Spinal cord (tissue), 10 donors: ENCODE measurements around the gene TRIB2. TPM values are rescaled to one million over a fixed set of nuclear protein-coding genes. Genes with fewer than 3 reads are reported as not detected.

Experiments
- DNase-seq, 6 donors: peaks; one replicate each; pipeline versions ENCODE4 v3.0.0 to v3.0.0-alpha.2; 2013 to 2015; ENCODE audit warnings: low spot score in 6 of 6, low read depth in 4 of 6
- H3K27ac ChIP-seq: one replicate; pipeline ENCODE4 v1.5.1; 2013; ENCODE audit warnings: low read depth, low read length, control low read depth
- H3K27me3 ChIP-seq: one replicate; pipeline ENCODE4 v1.6.1; 2013; ENCODE audit warnings: low read length; ENCODE audit not compliant: control insufficient read depth, insufficient read depth
- H3K36me3 ChIP-seq: one replicate; pipeline ENCODE4 v1.6.1; 2013; ENCODE audit warnings: low read length; ENCODE audit not compliant: control insufficient read depth, insufficient read depth
- H3K4me1 ChIP-seq: one replicate; pipeline ENCODE4 v1.6.1; 2013; ENCODE audit warnings: low read length; ENCODE audit not compliant: control insufficient read depth, insufficient read depth
- H3K4me3 ChIP-seq: one replicate; pipeline ENCODE4 v1.5.1; 2013; ENCODE audit warnings: low read depth, low read length, control low read depth
- H3K9me3 ChIP-seq: one replicate; pipeline ENCODE4 v1.6.1; 2013; ENCODE audit warnings: low read length; ENCODE audit not compliant: control insufficient read depth, insufficient read depth
- WGBS: methylation state at CpG from one replicate; pipeline ENCODE4 v1.1.5; 2013; ENCODE audit warnings: missing lambda C conversion rate; ENCODE audit not compliant: insufficient coverage; 5-methylcytosine and 5-hydroxymethylcytosine counted together
- polyA plus RNA-seq, 2 donors: library from polyadenylated mRNA; unstranded; fragments of 120-200 nt; gene quantifications; one replicate each; pipeline ENCODE4 v1.2.1, GENCODE V29; 2013; ENCODE audit not compliant: insufficient read length in 2 of 2
- total RNA-seq, 2 donors: library from RNA; depleted of rRNA in 1 of 2; stranded (reverse); fragments of 120-200 nt in 1 of 2; fragments of >200 nt in 1 of 2; gene quantifications; one replicate each; pipeline versions ENCODE4 v1.2.3 to v1.2.4, GENCODE V29; 2013 to 2014
- donor health status: healthy.

TRIB2 gene
- total and polyA plus RNA-seq, 4 donors: 157 to 211 (median 189) TPM

- Histone ChIP-seq H3K9me3 (no peaks in the 10 kb centered on the region), H3K27ac (no peak overlapping the region), H3K4me3 (no peak overlapping the region), H3K36me3 (no peaks in the 10 kb centered on the region), H3K4me1 (peaks cover 4% of the 10 kb centered on the region), H3K27me3 (no peaks in the 10 kb centered on the region)
- 63% methylated on average over 1 of the region's 3 CpGs for WGBS
- DNase-seq: peak in 1 of 6 donors; percentile 38
Observed at GRCh38 chr2:12767996-12768624, 51.4 kb downstream of the TRIB2 start.

- H3K36me3 ChIP-seq: no peaks in the 10 kb centered on the region
- DNase-seq: peak in 1 of 6 donors; percentile 34
- H3K9me3 ChIP-seq: no peaks in the 10 kb centered on the region
- H3K27ac ChIP-seq: no peak overlapping the region
- no peak overlapping the region for H3K4me3 ChIP-seq
- no peaks in the 10 kb centered on the region for H3K27me3 ChIP-seq
- peaks cover 4% of the 10 kb centered on the region for H3K4me1 ChIP-seq
- WGBS: 71% methylated on average over 9 of the region's 9 CpGs
Observed at GRCh38 chr2:12769492-12770105, 52.9 kb downstream of the TRIB2 start.

GRCh38 chr2:12770300-12770968, 53.7 kb downstream of the TRIB2 start:
- no peaks in the 10 kb centered on the region for H3K9me3 ChIP-seq
- no peaks in the 10 kb centered on the region for H3K36me3 ChIP-seq
- H3K4me1 ChIP-seq: peaks cover 4% of the 10 kb centered on the region
- no peak overlapping the region for H3K27ac ChIP-seq
- H3K27me3 ChIP-seq: no peaks in the 10 kb centered on the region
- peak in 2 of 6 donors; percentile 17 to 41 for DNase-seq
- 63% methylated on average over 1 of the region's 8 CpGs for WGBS
- H3K4me3 ChIP-seq: no peak overlapping the region

GRCh38 chr2:12771154-12771553, 54.4 kb downstream of the TRIB2 start:
- H3K27me3 ChIP-seq: no peaks in the 10 kb centered on the region
- no peaks in the 10 kb centered on the region for H3K36me3 ChIP-seq
- H3K4me3 ChIP-seq: no peak overlapping the region
- WGBS: no CpG with 5 or more reads among the region's 3 CpGs
- no peak for DNase-seq
- H3K9me3 ChIP-seq: no peaks in the 10 kb centered on the region
- no peak overlapping the region for H3K27ac ChIP-seq
- peaks cover 4% of the 10 kb centered on the region for H3K4me1 ChIP-seq

GRCh38 chr2:12773586-12774394, 57.1 kb downstream of the TRIB2 start:
- H3K4me1 ChIP-seq: no peaks in the 10 kb centered on the region
- no peaks in the 10 kb centered on the region for H3K27me3 ChIP-seq
- H3K4me3 ChIP-seq: no peak overlapping the region
- peak in 1 of 6 donors; percentile 9 for DNase-seq
- no peak overlapping the region for H3K27ac ChIP-seq
- no peaks in the 10 kb centered on the region for H3K9me3 ChIP-seq
- H3K36me3 ChIP-seq: no peaks in the 10 kb centered on the region
- WGBS: 10% methylated on average over 2 of the region's 3 CpGs

- H3K4me1 ChIP-seq: no peaks in the 10 kb centered on the region
- H3K4me3 ChIP-seq: no peak overlapping the region
- peak in 2 of 6 donors; percentile 13 to 71 for DNase-seq
- no peaks in the 10 kb centered on the region for H3K27me3 ChIP-seq
- WGBS: no CpG with 5 or more reads among the region's 1 CpG
- H3K36me3 ChIP-seq: no peaks in the 10 kb centered on the region
- H3K9me3 ChIP-seq: no peaks in the 10 kb centered on the region
- H3K27ac ChIP-seq: no peak overlapping the region
Observed at GRCh38 chr2:12774395-12774727, 57.6 kb downstream of the TRIB2 start.

- Histone ChIP-seq H3K4me1 (no peaks in the 10 kb centered on the region), H3K9me3 (no peaks in the 10 kb centered on the region), H3K4me3 (no peak overlapping the region), H3K27me3 (no peaks in the 10 kb centered on the region), H3K36me3 (no peaks in the 10 kb centered on the region), H3K27ac (no peak overlapping the region)
- peak in 1 of 6 donors; percentile 30 for DNase-seq
- WGBS: no CpG with 5 or more reads among the region's 1 CpG
Observed at GRCh38 chr2:12776521-12776961, 59.8 kb downstream of the TRIB2 start.

- peak in 1 of 6 donors; percentile 25 for DNase-seq
Observed at GRCh38 chr2:12778369-12778768, 61.6 kb downstream of the TRIB2 start.

GRCh38 chr2:12778811-12779579, 62.3 kb downstream of the TRIB2 start:
- H3K36me3 ChIP-seq: no peaks in the 10 kb centered on the region
- H3K4me3 ChIP-seq: no peak overlapping the region
- H3K4me1 ChIP-seq: no peaks in the 10 kb centered on the region
- H3K27me3 ChIP-seq: no peaks in the 10 kb centered on the region
- 76% methylated on average over 7 of the region's 12 CpGs for WGBS
- H3K27ac ChIP-seq: no peak overlapping the region
- H3K9me3 ChIP-seq: no peaks in the 10 kb centered on the region
- DNase-seq: peak in 2 of 6 donors; percentile 5 to 41

More at GRCh38 chr2:12778369-12778768, 61.6 kb downstream of the TRIB2 start:
- Histone ChIP-seq H3K4me1 (no peaks in the 10 kb centered on the region), H3K4me3 (no peak overlapping the region), H3K27me3 (no peaks in the 10 kb centered on the region), H3K27ac (no peak overlapping the region), H3K36me3 (no peaks in the 10 kb centered on the region), H3K9me3 (no peaks in the 10 kb centered on the region)
- 42% methylated on average over 6 of the region's 6 CpGs for WGBS
